ENCODE data around the gene TAF5.

TAF5 gene

GRCh38 chr10:103428989-103429643 lies 61.3 kb downstream of the TAF5 start:
- H3K79me2 ChIP-seq (ENCODE audit: insufficient read depth, low read length), result no peaks in the 10 kb centered on the region
- H2AFZ ChIP-seq (ENCODE audit: low read length), result no peak overlapping the region
- no peak overlapping the region for H3K4me3 ChIP-seq (ENCODE audit: low read depth, low read length, poor library complexity, severe bottlenecking)
- H3K27ac ChIP-seq (ENCODE audit: low read depth, low read length, poor library complexity, severe bottlenecking), result no peak overlapping the region
- H3K4me1 ChIP-seq (ENCODE audit: insufficient read depth, low read length, severe bottlenecking), result no peaks in the 10 kb centered on the region
- H4K20me1 ChIP-seq (ENCODE audit: insufficient read depth, low read length), result no peaks in the 10 kb centered on the region
- no peak overlapping the region for H3K4me2 ChIP-seq (ENCODE audit: low read length)
- TF ChIP-seq CTCF (IDR thresholded peaks at IDR 0.05; ENCODE audit: low read length), result no peak
- no peak for TF ChIP-seq EZH2 (IDR thresholded peaks at IDR 0.05; ENCODE audit: borderline replicate concordance, low read length)
- H3K9ac ChIP-seq (ENCODE audit: low read length), result no peak overlapping the region
- H3K36me3 ChIP-seq (ENCODE audit: insufficient read depth, low read length), result peaks cover 95% of the 10 kb centered on the region
- no peaks in the 10 kb centered on the region for H3K9me2 ChIP-seq (ENCODE audit: low read depth, low read length)
- H3K9me3 ChIP-seq (ENCODE audit: low read length), result no peaks in the 10 kb centered on the region
- no peaks in the 10 kb centered on the region for H3K27me3 ChIP-seq (ENCODE audit: insufficient read depth, low read length)
- H3F3A ChIP-seq (ENCODE audit: insufficient read depth, low read length), result no peaks in the 10 kb centered on the region

GRCh38 chr10:103429647-103430046 lies 61.9 kb downstream of the TAF5 start:
- no peaks in the 10 kb centered on the region for H3K9me2 ChIP-seq (ENCODE audit: low read depth, low read length)
- H3K27ac ChIP-seq (ENCODE audit: low read depth, low read length, poor library complexity, severe bottlenecking), result no peak overlapping the region
- H2AFZ ChIP-seq (ENCODE audit: low read length), result no peak overlapping the region
- H3K27me3 ChIP-seq (ENCODE audit: insufficient read depth, low read length), result no peaks in the 10 kb centered on the region
- H4K20me1 ChIP-seq (ENCODE audit: insufficient read depth, low read length), result no peaks in the 10 kb centered on the region
- no peaks in the 10 kb centered on the region for H3K79me2 ChIP-seq (ENCODE audit: insufficient read depth, low read length)
- H3K4me3 ChIP-seq (ENCODE audit: low read depth, low read length, poor library complexity, severe bottlenecking), result no peak overlapping the region
- no peaks in the 10 kb centered on the region for H3F3A ChIP-seq (ENCODE audit: insufficient read depth, low read length)
- H3K4me2 ChIP-seq (ENCODE audit: low read length), result no peak overlapping the region
- no peaks in the 10 kb centered on the region for H3K9me3 ChIP-seq (ENCODE audit: low read length)
- no peaks in the 10 kb centered on the region for H3K4me1 ChIP-seq (ENCODE audit: insufficient read depth, low read length, severe bottlenecking)
- no peak overlapping the region for H3K9ac ChIP-seq (ENCODE audit: low read length)
- TF ChIP-seq EZH2 (IDR thresholded peaks at IDR 0.05; ENCODE audit: borderline replicate concordance, low read length) (no peak), CTCF (IDR thresholded peaks at IDR 0.05; ENCODE audit: low read length) (no peak)
- peaks cover 95% of the 10 kb centered on the region for H3K36me3 ChIP-seq (ENCODE audit: insufficient read depth, low read length)

- Histone ChIP-seq H3K9me3 (ENCODE audit: low read length) (no peaks in the 10 kb centered on the region), H2AFZ (ENCODE audit: low read length) (no peak overlapping the region), H4K20me1 (ENCODE audit: insufficient read depth, low read length) (no peaks in the 10 kb centered on the region), H3K4me1 (ENCODE audit: insufficient read depth, low read length, severe bottlenecking) (no peaks in the 10 kb centered on the region), H3K27ac (ENCODE audit: low read depth, low read length, poor library complexity, severe bottlenecking) (no peak overlapping the region), H3K4me3 (ENCODE audit: low read depth, low read length, poor library complexity, severe bottlenecking) (no peak overlapping the region), H3F3A (ENCODE audit: insufficient read depth, low read length) (no peaks in the 10 kb centered on the region), H3K27me3 (ENCODE audit: insufficient read depth, low read length) (no peaks in the 10 kb centered on the region), H3K36me3 (ENCODE audit: insufficient read depth, low read length) (peaks cover 94% of the 10 kb centered on the region), H3K79me2 (ENCODE audit: insufficient read depth, low read length) (no peaks in the 10 kb centered on the region), H3K9me2 (ENCODE audit: low read depth, low read length) (no peaks in the 10 kb centered on the region), H3K9ac (ENCODE audit: low read length) (no peak overlapping the region), H3K4me2 (ENCODE audit: low read length) (no peak overlapping the region)
- no peak for TF ChIP-seq CTCF (IDR thresholded peaks at IDR 0.05; ENCODE audit: low read length)
- no peak for TF ChIP-seq EZH2 (IDR thresholded peaks at IDR 0.05; ENCODE audit: borderline replicate concordance, low read length)
These were observed 64.1 kb downstream of the TAF5 start for GRCh38 chr10:103431902-103432301.

Data from OCI-LY1 (cell line).